ENCODE data around the gene IDH3A. TPM values are rescaled to one million over a fixed set of nuclear protein-coding genes. Genes with fewer than 3 reads are reported as not detected.

IDH3A gene
- 10 to 100 TPM; 32.8 to 54.9 (median 39.0) TPM for polyA plus RNA-seq (ENCODE audit: insufficient read length in 10 of 10)
- long read RNA-seq, donor 1, full-length matches to known transcripts: 4 of 4 reads
- long read RNA-seq, donor 1, partial matches to known transcripts: 0 of 4 reads
- long read RNA-seq, donor 1, other reads (novel, unspliced or antisense): 0 of 4 reads
- long read RNA-seq, donor 2, full-length matches to known transcripts: 5 of 5 reads
- long read RNA-seq, donor 2, partial matches to known transcripts: 0 of 5 reads
- long read RNA-seq, donor 2, other reads (novel, unspliced or antisense): 0 of 5 reads
- long read RNA-seq, donor 3: 0 reads
- long read RNA-seq, donor 4, full-length matches to known transcripts: 10 of 10 reads
- long read RNA-seq, donor 4, partial matches to known transcripts: 0 of 10 reads
- long read RNA-seq, donor 4, other reads (novel, unspliced or antisense): 0 of 10 reads
- long read RNA-seq, donor 5, full-length matches to known transcripts: 8 of 8 reads
- long read RNA-seq, donor 5, partial matches to known transcripts: 0 of 8 reads
- long read RNA-seq, donor 5, other reads (novel, unspliced or antisense): 0 of 8 reads
- long read RNA-seq, donor 6, full-length matches to known transcripts: 7 of 7 reads
- long read RNA-seq, donor 6, partial matches to known transcripts: 0 of 7 reads
- long read RNA-seq, donor 6, other reads (novel, unspliced or antisense): 0 of 7 reads
- long read RNA-seq, donor 7, full-length matches to known transcripts: 4 of 4 reads
- long read RNA-seq, donor 7, partial matches to known transcripts: 0 of 4 reads
- long read RNA-seq, donor 7, other reads (novel, unspliced or antisense): 0 of 4 reads
- long read RNA-seq, donor 8, full-length matches to known transcripts: 5 of 5 reads
- long read RNA-seq, donor 8, partial matches to known transcripts: 0 of 5 reads
- long read RNA-seq, donor 8, other reads (novel, unspliced or antisense): 0 of 5 reads
- long read RNA-seq, donor 9: 0 reads

- peak; percentile 97 to 100 (median 100) for DNase-seq
Observed at GRCh38 chr15:78149068-78149804, at the start of gene IDH3A. Gene IDH3A, plus strand, starts transcription at chr15:78149362. Its CDS starts 42 bp downstream, at chr15:78149404.

DNA sequence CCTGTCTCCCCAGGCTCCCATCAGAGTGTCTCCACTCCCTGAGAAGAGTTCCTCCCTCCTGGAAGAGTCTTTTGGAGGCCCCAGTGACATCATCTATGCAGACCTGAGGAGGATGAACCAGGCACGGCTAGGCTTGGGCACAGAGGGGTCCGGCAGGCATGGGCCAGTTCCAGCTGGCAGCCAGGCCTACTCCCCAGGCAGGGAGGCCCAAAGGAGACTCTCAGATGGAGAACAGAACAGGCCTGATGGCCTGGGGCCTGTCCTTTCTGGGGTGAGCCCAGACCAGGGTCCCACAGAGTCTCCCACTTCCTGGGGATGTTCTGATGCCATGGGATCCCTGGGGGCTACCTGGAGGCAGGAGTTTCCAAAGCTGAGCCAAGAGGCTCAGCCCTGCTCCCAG lies 48.3 kb upstream of the IDH3A start:
- no peak for DNase-seq

GRCh38 chr15:78101423-78102105 lies 47.6 kb upstream of the IDH3A start:
- DNase-seq: no peak

GRCh38 chr15:78102211-78102610 lies 47.0 kb upstream of the IDH3A start:
- no peak for DNase-seq

- no peak for DNase-seq
Observed at GRCh38 chr15:78102741-78103140, 46.4 kb upstream of the IDH3A start.

GRCh38 chr15:78103406-78104118 lies 45.6 kb upstream of the IDH3A start:
- DNase-seq: peak in 1 of 3 donors; percentile 45

GRCh38 chr15:78104119-78104479 lies 45.1 kb upstream of the IDH3A start:
- DNase-seq: no peak

DNA sequence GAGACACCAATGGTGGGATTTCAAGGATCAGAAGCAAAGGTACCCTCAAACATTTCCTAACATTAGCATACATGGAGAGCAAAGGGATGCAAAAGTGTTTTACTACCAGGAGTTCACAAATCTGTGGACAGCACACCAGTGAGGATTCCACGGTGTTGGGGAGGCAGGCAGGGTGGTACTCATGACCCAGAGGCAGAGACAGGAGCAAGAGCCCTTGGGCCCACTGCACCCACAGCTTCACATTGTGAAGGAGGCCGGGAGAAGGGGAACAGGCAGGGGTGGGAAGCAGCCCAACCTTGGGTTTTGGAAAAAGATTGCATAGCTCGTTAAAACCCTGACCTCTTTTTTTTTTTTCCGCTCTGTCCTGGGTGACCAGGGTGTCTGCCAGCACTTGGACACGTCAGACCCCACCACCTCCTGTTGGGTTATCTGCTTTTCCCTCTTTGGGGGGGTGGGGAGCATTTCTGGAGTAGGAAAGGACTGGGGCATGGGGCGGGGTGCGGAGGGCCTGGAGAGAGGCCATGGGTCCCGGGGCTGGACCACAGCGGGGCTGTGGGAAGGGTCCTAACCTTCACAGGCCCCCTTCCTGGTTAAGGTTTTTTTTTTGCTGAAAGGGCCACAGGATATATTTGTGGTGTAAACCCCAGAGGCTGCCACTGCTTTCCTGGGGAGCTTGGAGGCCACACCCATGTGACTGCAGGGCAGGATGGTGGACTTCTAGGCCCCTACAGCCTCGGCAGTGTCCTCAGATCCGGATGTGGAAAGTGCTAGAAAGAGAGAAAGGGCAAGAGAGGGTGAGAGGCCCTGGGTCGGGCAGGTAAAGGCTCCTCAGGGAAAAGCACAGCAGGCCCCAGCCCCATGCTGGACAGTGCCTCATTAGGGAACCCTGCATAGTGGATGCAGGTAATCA lies 44.3 kb upstream of the IDH3A start:
- no peak for DNase-seq

GRCh38 chr15:78105476-78106241 lies 43.5 kb upstream of the IDH3A start:
- no peak for DNase-seq

- no peak for DNase-seq
Observed at GRCh38 chr15:78107471-78107870, 41.7 kb upstream of the IDH3A start.

GRCh38 chr15:78108300-78109084 lies 40.7 kb upstream of the IDH3A start:
- DNase-seq: peak; percentile 71 to 86 (median 77)

DNA sequence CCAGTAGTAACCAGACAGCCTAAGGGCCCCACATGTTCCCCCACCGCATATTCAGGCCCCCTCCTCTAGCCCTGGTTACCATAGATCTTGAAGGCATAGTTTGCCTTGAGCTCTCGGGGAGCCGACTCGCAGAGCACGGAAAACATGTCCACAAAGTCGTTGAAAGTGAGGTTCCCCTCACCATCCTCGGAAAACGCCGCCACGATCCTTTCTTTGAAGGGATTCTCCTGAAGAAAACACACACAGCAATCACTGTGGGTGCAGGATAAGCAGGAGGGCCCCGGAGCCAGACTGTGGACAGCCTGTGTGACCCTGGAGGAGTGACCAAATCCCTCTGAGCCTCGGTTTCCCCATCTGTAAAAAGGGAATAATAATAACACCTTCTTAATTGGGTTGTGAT lies 40.0 kb upstream of the IDH3A start:
- DNase-seq: no peak

DNA sequence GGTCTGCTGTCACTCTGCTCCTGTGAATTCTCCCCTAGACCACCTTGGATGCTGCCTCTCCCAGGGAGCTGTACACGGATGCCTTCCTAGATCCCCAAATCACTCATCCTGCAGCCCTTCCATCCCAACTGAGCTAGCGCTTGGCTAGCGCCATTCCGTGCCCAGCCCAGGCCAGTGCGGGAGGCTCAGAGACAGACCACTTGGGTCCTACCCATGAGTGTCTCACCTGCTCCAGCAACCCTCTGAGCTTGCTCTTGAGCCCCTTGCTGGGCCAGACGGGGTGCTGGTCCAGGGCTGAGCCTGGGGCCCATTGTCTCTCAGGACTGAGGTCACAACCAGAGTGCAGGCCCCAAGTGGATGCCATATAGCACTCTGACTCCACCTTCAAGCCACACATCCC lies 39.1 kb upstream of the IDH3A start:
- no peak for DNase-seq

DNA sequence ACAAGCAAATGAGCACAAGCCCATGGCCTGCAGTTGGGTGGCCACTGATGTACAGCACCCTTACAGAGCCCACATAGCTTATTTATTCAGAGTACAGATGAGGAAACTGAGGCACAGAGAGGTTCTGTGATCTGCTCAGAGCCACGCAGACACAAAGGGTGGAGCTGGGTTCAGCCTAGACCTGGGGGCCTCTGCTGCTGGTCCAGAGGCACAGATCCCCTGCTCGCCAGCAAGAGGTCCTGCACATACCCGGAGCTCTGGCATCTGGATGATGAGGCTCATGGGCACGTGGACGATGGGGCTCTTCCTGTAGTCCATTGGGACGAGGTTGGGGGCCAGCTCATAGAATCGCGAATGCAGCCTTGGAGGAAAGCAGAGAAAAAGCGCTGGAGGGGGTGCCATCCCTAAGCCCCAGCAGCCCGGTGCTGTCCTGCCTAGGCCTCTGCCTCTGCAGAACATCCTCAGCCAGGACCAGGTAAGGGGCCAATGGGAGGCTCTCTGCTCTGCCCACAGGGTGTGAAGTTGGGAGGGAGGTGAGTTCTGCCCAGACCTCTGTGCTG lies 38.2 kb upstream of the IDH3A start:
- no peak for DNase-seq

- DNase-seq: no peak
Observed at GRCh38 chr15:78111788-78112187, 37.4 kb upstream of the IDH3A start.

GRCh38 chr15:78112551-78112950 lies 36.6 kb upstream of the IDH3A start:
- DNase-seq: no peak

- no peak for DNase-seq
Observed at GRCh38 chr15:78120523-78120922, 28.6 kb upstream of the IDH3A start.

GRCh38 chr15:78125267-78125666 lies 23.9 kb upstream of the IDH3A start:
- no peak for DNase-seq

Data from muscle of back (tissue), 13 donors.